GM19035 (cell line): ENCODE measurements around the gene SGF29.
"Not testable (repeated sequence)": the region's sequence is repeated elsewhere in the genome, so short reads cannot be mapped to it uniquely, and the experiment has no call there.

Experiments used
- ATAC-seq: cut with Tn5 transposase; IDR thresholded peaks from one replicate; pipeline ENCODE4 v1.9.1; 2021; ENCODE audit not compliant: unreplicated experiment

SGF29 gene

GRCh38 chr16:28592979-28593553 is 39.3 kb downstream of the SGF29 start:
- ATAC-seq: no peak

DNA sequence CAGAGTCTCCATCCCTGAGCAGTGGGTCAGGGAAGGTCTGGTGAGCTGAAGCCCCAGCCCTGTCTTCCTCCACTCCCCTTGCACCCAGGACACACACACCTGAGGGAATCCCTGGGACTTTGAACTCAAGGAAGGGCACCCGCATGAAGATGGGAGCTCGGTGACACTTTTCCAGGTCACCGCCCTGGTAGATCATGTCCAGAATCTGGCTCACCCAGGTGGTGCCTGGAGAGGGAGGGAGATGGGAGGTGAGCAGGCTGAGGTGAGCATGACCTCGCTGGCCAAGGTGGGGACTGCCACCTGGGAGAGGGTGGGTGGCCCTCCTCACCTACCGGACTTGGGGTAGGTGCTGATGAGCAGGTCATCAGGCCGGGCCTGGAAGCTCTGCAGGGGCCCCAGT is 41.7 kb downstream of the SGF29 start:
- not testable (repeated sequence) for ATAC-seq

GRCh38 chr16:28596115-28596630 is 42.5 kb downstream of the SGF29 start:
- ATAC-seq: no peak

DNA sequence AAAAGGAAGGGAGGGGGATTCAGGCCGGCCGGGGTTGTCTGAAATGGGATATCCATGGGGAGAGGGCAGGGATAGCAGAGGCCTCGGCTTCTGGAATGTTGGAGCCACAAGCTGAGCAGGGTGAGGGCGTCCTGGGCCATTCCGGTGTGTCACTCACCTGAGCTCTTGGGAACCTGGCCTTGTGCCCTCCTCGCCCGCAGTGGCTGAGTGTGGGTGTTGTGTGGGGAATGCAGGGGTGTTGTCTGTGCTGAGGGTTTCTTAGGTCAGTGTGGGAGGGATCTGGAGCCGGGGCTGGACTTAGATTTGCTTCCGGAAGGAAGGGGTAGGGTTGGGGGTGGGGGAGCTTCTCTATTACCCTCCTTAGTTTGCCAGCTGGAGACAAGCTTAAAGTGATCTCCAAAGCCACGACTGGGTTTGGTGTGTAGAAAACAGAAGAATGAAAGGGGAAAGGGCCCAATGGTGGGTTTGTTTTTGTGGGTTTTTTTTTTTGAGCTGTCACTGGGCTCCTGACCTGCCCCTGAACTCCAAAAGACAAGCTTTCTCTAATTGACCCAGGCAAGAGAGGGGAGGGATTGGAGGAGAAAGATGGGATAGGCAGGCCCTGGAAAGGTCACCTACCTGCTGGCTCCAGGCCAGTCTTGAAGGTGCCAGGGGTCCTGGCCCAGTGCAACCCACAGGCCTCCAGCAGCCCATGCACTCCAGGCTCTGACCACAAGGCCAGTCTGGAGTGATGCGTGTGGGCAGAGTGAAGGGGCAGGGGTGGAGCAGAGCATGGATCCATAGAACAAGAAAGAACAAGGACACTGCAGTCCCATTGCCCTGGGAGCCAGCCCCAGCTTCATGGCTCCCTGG is 43.3 kb downstream of the SGF29 start, which contains the start of gene SULT1A2:
Gene SULT1A2, minus strand, starts transcription at position 211 of the 852 bp plus-strand sequence. CDS start 1,120 bp downstream, outside the sequence.
- ATAC-seq: no peak

DNA sequence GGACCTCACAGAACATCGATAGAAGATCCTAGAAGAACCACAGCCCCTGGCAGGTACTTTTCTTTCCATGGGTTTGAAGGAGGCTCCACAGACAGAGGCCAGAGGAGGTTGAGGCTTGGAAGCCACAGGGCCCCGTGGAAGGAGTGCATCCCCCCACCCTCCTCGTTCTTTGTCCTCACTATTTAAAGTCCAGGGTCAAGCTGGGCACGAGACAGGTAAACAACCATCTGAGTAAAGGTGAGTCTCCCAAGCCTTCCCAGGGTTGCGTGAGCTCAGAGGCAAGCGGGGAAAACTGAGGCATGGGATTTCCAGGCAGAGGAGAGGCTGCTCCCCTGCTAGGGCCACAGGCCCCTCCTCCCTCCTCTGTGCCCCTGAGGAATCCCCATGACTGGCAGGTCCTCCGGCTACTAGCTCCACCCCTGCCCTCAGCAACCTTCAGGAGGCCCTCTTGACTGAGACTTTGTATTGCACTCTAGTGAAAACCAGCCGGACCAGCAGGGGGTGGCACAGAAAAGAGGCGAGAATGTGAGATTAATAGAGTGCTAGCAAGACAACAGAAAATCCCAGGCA is 44.1 kb downstream of the SGF29 start:
- no peak for ATAC-seq

GRCh38 chr16:28599377-28600285 is 45.9 kb downstream of the SGF29 start:
- ATAC-seq: not testable (repeated sequence)

DNA sequence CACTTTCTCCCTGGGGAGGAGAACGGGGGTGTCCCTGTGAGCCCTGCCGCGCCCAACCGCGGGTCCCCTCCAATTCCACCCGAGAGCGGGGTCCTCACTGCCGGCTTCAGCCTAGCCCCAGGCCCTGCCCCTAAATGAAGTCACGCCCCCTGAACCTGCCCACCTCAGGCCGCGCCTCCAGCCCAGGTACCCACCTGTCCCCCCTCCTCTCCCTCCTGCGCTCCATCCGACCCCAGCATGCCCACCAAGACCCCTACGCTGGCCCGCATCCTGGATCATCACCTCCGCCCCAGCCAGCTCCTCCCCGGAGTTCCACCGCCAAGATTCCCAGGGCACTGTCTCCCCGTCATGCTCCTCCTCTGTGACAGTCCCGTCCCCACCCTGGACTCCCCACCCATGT is 47.2 kb downstream of the SGF29 start:
- ATAC-seq: not testable (repeated sequence)

GRCh38 chr16:28601589-28601988 is 47.9 kb downstream of the SGF29 start:
- ATAC-seq: not testable (repeated sequence)

- not testable (repeated sequence) for ATAC-seq
Measured at GRCh38 chr16:28602062-28602461, 48.3 kb downstream of the SGF29 start.

- ATAC-seq: no peak
Measured at GRCh38 chr16:28602529-28602928, 48.8 kb downstream of the SGF29 start.

- no peak for ATAC-seq
Measured at GRCh38 chr16:28603381-28604185, 49.9 kb downstream of the SGF29 start.

DNA sequence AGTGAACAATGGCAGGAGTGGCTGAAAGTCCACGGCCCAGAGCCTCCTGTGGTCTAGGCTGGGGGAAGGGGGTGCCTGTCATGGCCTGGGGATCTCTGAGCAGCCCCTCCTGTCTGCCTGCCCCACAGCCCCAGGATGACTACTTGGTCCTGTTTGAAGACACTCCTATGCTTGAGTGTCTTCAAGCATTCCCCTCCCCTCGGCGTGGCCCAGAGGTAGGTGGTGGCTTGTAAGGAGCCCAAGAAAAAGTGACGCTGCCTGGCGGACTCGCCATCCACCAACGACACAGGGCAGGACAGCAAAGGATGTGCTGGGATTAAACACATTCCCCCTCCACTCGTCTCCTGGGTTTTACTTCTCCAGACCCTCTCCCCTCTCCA is 50.5 kb downstream of the SGF29 start:
- ATAC-seq: no peak

DNA sequence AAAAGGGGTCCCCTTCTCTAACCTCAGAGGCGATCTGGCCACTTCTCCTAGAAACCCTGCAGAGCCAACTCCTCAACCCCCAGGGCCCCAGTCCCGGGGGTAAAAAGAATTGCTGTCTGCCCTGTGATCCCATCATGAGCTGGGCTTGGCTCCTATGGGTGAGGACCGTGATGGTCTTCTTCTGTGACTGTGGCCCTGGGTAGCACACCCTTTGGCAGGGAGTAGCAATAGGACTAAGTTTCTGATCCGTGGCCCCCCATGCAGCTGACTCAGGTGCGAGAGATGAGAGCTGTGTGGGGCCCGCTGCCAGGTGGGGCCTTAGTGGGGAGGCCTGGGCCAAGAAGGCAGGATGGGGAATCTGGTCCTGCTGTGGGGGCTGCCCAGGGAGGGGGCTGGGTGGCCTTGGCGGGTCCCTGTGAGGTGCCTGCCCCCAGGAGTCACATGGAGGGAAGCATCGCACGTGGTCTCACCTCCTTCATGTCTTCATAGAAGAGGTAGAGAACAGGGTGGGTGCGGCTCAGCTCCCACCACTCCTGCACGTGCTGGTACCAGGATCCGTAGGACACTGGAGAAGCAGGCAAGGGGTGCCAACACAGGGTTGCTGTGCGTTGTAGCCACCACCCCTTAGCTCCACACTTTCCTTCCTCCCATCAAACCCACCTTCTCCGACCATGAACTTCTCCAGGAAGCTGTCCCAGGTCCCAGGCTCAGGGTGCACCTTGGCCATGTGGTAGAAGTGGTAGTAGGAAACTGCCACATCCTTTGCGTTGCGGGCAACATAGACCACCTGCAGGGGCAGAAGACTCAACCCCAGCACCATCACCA is 52.8 kb downstream of the SGF29 start:
- ATAC-seq: no peak

- no peak for ATAC-seq
Measured at GRCh38 chr16:28607116-28607623, 53.5 kb downstream of the SGF29 start.

GRCh38 chr16:28607681-28608495 is 54.2 kb downstream of the SGF29 start:
- not testable (repeated sequence) for ATAC-seq

GRCh38 chr16:28608496-28608808 is 54.7 kb downstream of the SGF29 start:
- ATAC-seq: not testable (repeated sequence)

GRCh38 chr16:28608867-28609596 is 55.3 kb downstream of the SGF29 start:
- not testable (repeated sequence) for ATAC-seq
